ACHN (cell line): ENCODE measurements around the gene NOTUM.
A peak's percentile ranks its signal among the peaks of the same experiment; 100 is the strongest.

Source experiments
- DNase-seq: peaks from one replicate; pipeline ENCODE4 v3.0.0-alpha.2; 2015
- in situ Hi-C: cut with HindIII; loops from 2 replicates; pipeline ENCODE4 v1.10.0; 2017; ENCODE audit warnings: low sequenced_read_pairs, low pct_ligation_motif_present, low pct_unique_long_range_greater_than_20kb

Gene NOTUM

GRCh38 chr17:81930142-81931125, 30.6 kb downstream of the NOTUM start:
- in situ Hi-C loops = no loop called here
- DNase-seq = peak; percentile 41

GRCh38 chr17:81929253-81930141, 31.5 kb downstream of the NOTUM start:
- in situ Hi-C loops = no loop called here
- no peak for DNase-seq

GRCh38 chr17:81928544-81929252, 32.3 kb downstream of the NOTUM start:
- in situ Hi-C loops = no loop called here
- DNase-seq = no peak

- in situ Hi-C loops = no loop called here
- DNase-seq = peak; percentile 94
Observed at GRCh38 chr17:81927653-81928543, 33.1 kb downstream of the NOTUM start, which contains the start of gene MAFG. Gene MAFG, minus strand, starts transcription at chr17:81927735. Its CDS starts 4,550 bp downstream, at chr17:81923185.

- in situ Hi-C loops = no loop called here
Observed at GRCh38 chr17:81927152-81927652, 33.8 kb downstream of the NOTUM start.

GRCh38 chr17:81926451-81927151, 34.4 kb downstream of the NOTUM start:
- peak; percentile 94 for DNase-seq
- in situ Hi-C loops = no loop called here

More at GRCh38 chr17:81927152-81927652, 33.8 kb downstream of the NOTUM start:
- DNase-seq = no peak

GRCh38 chr17:81925860-81926450, 35.0 kb downstream of the NOTUM start:
- in situ Hi-C loops = no loop called here
- no peak for DNase-seq

GRCh38 chr17:81924557-81925532, 36.1 kb downstream of the NOTUM start:
- DNase-seq = no peak
- in situ Hi-C loops = no loop called here

- peak; percentile 79 for DNase-seq
- in situ Hi-C loops = no loop called here
Observed at GRCh38 chr17:81923302-81924260, 37.4 kb downstream of the NOTUM start.

- DNase-seq = no peak
- in situ Hi-C loops = no loop called here
Observed at GRCh38 chr17:81922566-81923301, 38.3 kb downstream of the NOTUM start.

GRCh38 chr17:81921996-81922565, 38.9 kb downstream of the NOTUM start:
- in situ Hi-C loops = no loop called here
- no peak for DNase-seq

- in situ Hi-C loops = no loop called here
- no peak for DNase-seq
Observed at GRCh38 chr17:81921537-81921862, 39.5 kb downstream of the NOTUM start.

- in situ Hi-C loops = no loop called here
- no peak for DNase-seq
Observed at GRCh38 chr17:81920612-81921536, 40.1 kb downstream of the NOTUM start.
